ENCODE results near the gene ACOX3.

The ACOX3 gene

GRCh38 chr4:8464381-8464780 is 23.9 kb upstream of the ACOX3 start:
- Histone ChIP-seq H3K4me1 (ENCODE audit: insufficient read depth, low read length) (no peaks in the 10 kb centered on the region), H3K9me3 (ENCODE audit: low read length) (no peaks in the 10 kb centered on the region), H3K27me3 (ENCODE audit: control insufficient read depth in 1 of 2, insufficient read depth in 2 of 2, low read length in 2 of 2) (no peaks in the 10 kb centered on the region), H3K9ac (ENCODE audit: low read length) (no peak overlapping the region), H3K36me3 (ENCODE audit: insufficient read depth, low read length) (peaks cover 48% of the 10 kb centered on the region), H3K4me3 (ENCODE audit: low read depth in 1 of 2, low read length in 2 of 2) (no peak overlapping the region), H3K27ac (ENCODE audit: low read depth, low read length) (no peak overlapping the region)

GRCh38 chr4:8463811-8464210 is 23.3 kb upstream of the ACOX3 start:
- Histone ChIP-seq H3K4me3 (ENCODE audit: low read depth in 1 of 2, low read length in 2 of 2) (no peak overlapping the region), H3K27ac (ENCODE audit: low read depth, low read length) (no peak overlapping the region), H3K9ac (ENCODE audit: low read length) (no peak overlapping the region), H3K36me3 (ENCODE audit: insufficient read depth, low read length) (peaks cover 47% of the 10 kb centered on the region), H3K9me3 (ENCODE audit: low read length) (no peaks in the 10 kb centered on the region), H3K4me1 (ENCODE audit: insufficient read depth, low read length) (no peaks in the 10 kb centered on the region), H3K27me3 (ENCODE audit: control insufficient read depth in 1 of 2, insufficient read depth in 2 of 2, low read length in 2 of 2) (no peaks in the 10 kb centered on the region)

GRCh38 chr4:8461616-8462015 is 21.1 kb upstream of the ACOX3 start:
- H3K4me1 ChIP-seq (ENCODE audit: insufficient read depth, low read length) = no peaks in the 10 kb centered on the region
- peaks cover 31% of the 10 kb centered on the region for H3K36me3 ChIP-seq (ENCODE audit: insufficient read depth, low read length)
- H3K9me3 ChIP-seq (ENCODE audit: low read length) = no peaks in the 10 kb centered on the region
- H3K27ac ChIP-seq (ENCODE audit: low read depth, low read length) = no peak overlapping the region
- H3K9ac ChIP-seq (ENCODE audit: low read length) = no peak overlapping the region
- H3K4me3 ChIP-seq (ENCODE audit: low read depth in 1 of 2, low read length in 2 of 2) = no peak overlapping the region
- H3K27me3 ChIP-seq (ENCODE audit: control insufficient read depth in 1 of 2, insufficient read depth in 2 of 2, low read length in 2 of 2) = no peaks in the 10 kb centered on the region

DNA sequence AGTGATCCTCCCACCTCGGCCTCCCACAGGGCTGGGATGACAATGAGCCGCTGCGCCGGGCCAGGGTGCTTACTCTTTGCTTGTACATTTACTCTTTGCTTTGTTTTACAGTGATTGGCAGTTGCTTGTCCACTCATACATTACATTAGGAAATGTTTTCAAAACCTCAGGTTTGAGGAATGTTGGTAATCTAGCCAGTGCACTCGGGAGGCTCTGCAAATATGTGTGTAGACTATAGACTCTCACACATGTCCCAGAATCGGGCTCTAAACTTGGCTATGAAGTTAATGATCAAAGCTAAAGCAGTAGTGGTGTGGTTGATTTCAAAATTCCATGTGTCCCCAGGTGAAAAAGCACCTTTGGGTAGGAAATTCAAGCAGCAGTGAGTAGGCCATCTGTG is 20.6 kb upstream of the ACOX3 start:
- Histone ChIP-seq H3K36me3 (ENCODE audit: insufficient read depth, low read length) (peaks cover 30% of the 10 kb centered on the region), H3K9me3 (ENCODE audit: low read length) (no peaks in the 10 kb centered on the region), H3K4me3 (ENCODE audit: low read depth in 1 of 2, low read length in 2 of 2) (no peak overlapping the region), H3K27ac (ENCODE audit: low read depth, low read length) (no peak overlapping the region), H3K27me3 (ENCODE audit: control insufficient read depth in 1 of 2, insufficient read depth in 2 of 2, low read length in 2 of 2) (no peaks in the 10 kb centered on the region), H3K9ac (ENCODE audit: low read length) (no peak overlapping the region), H3K4me1 (ENCODE audit: insufficient read depth, low read length) (no peaks in the 10 kb centered on the region)

GRCh38 chr4:8459867-8460445 is 19.4 kb upstream of the ACOX3 start:
- Histone ChIP-seq H3K36me3 (ENCODE audit: insufficient read depth, low read length) (peaks cover 28% of the 10 kb centered on the region), H3K4me3 (ENCODE audit: low read depth in 1 of 2, low read length in 2 of 2) (no peak overlapping the region), H3K9ac (ENCODE audit: low read length) (no peak overlapping the region), H3K9me3 (ENCODE audit: low read length) (no peaks in the 10 kb centered on the region), H3K27ac (ENCODE audit: low read depth, low read length) (no peak overlapping the region), H3K27me3 (ENCODE audit: control insufficient read depth in 1 of 2, insufficient read depth in 2 of 2, low read length in 2 of 2) (no peaks in the 10 kb centered on the region), H3K4me1 (ENCODE audit: insufficient read depth, low read length) (no peaks in the 10 kb centered on the region)

DNA sequence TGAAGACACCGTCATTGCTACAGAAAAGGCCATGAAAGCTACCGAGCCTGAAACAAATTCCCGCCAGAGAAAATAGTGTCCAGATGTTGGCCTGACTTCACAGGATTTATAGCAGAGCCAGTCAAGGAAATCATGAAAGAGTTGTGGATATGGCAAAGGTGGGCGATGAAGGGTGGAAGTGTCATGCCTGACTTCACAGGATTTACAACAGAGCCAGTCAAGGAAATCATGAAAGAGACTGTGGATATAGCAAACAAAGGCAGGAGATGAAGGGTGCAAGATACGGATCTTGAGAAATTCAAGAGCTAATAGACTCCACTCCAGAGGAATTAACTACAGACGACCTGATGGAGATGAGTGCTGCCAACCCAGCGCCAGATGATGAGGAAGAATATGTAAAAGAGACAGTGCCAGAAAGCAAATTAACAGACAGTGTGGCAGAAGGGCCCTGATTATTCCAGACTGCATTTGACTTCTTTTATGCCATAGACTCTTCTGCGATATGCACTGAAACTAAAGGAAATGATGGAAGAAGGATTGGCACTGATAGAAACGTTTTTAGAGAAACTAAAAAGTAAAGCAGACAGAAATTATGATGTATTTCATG is 17.2 kb upstream of the ACOX3 start:
- H3K4me3 ChIP-seq (ENCODE audit: low read depth in 1 of 2, low read length in 2 of 2) = no peak overlapping the region
- H3K4me1 ChIP-seq (ENCODE audit: insufficient read depth, low read length) = no peaks in the 10 kb centered on the region
- no peaks in the 10 kb centered on the region for H3K9me3 ChIP-seq (ENCODE audit: low read length)
- H3K27ac ChIP-seq (ENCODE audit: low read depth, low read length) = no peak overlapping the region
- no peak overlapping the region for H3K9ac ChIP-seq (ENCODE audit: low read length)
- no peaks in the 10 kb centered on the region for H3K27me3 ChIP-seq (ENCODE audit: control insufficient read depth in 1 of 2, insufficient read depth in 2 of 2, low read length in 2 of 2)
- H3K36me3 ChIP-seq (ENCODE audit: insufficient read depth, low read length) = peaks cover 43% of the 10 kb centered on the region

DNA sequence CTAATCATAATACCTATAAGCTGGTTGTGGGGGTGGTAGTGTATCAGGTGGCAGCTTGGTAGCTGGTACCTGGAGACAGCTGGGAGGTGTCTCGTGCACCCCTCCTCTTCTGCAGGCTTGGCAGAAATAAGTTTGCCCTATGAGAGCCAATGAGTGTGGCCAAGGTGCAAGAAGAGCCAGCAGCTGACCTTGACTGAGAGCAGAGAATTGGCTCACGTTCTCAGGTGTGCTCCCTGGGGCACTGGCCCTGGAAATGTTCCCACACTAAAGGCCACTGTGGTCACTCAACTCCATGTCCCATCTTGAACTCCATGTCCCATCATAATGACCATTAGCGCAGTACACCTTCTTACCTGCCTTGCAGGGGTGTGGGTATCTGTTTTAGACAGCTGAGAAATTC is 13.4 kb upstream of the ACOX3 start:
- no peak overlapping the region for H3K9ac ChIP-seq (ENCODE audit: low read length)
- H3K27me3 ChIP-seq (ENCODE audit: control insufficient read depth in 1 of 2, insufficient read depth in 2 of 2, low read length in 2 of 2) = no peaks in the 10 kb centered on the region
- peaks cover 60% of the 10 kb centered on the region for H3K36me3 ChIP-seq (ENCODE audit: insufficient read depth, low read length)
- no peak overlapping the region for H3K4me3 ChIP-seq (ENCODE audit: low read depth in 1 of 2, low read length in 2 of 2)
- no peaks in the 10 kb centered on the region for H3K9me3 ChIP-seq (ENCODE audit: low read length)
- H3K27ac ChIP-seq (ENCODE audit: low read depth, low read length) = no peak overlapping the region
- H3K4me1 ChIP-seq (ENCODE audit: insufficient read depth, low read length) = no peaks in the 10 kb centered on the region

DNA sequence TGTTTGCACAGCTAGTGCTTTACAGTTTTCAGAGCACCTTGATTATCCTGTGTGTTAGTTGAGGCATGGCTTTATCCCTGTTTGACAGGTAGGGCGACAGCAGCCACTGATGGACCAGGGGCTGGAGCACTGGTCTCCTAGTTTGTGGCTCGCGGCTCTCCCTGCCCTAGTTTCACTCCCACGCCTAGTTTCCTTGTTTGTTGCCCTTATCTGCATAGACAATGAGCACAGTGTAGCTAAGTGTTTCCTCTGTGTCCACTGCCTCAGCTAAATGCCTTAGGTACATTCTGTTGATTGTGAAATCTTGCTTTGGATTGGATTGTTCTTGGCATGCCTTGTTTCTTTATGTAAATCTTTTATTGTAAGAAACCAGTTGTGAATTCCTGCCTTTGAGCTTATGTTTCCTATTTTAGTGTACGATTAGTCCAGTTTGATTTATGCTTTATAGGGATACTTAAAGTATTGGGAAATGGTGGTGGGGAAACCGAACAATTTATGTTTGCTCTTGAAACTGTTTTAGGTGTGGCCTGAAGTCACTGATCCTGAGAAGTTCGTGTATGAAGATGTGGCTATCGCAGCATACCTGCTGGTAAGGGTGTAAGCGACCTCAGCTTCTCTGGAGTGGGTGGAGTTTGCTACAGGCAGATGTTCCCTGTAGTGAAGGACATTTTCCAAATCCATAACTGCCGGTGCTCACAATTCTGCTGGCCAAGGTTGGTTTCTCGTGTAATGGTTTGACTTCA is 11.1 kb upstream of the ACOX3 start:
- Histone ChIP-seq H3K9me3 (ENCODE audit: low read length) (no peaks in the 10 kb centered on the region), H3K4me1 (ENCODE audit: insufficient read depth, low read length) (no peaks in the 10 kb centered on the region), H3K9ac (ENCODE audit: low read length) (no peak overlapping the region), H3K27me3 (ENCODE audit: control insufficient read depth in 1 of 2, insufficient read depth in 2 of 2, low read length in 2 of 2) (no peaks in the 10 kb centered on the region), H3K27ac (ENCODE audit: low read depth, low read length) (no peak overlapping the region), H3K36me3 (ENCODE audit: insufficient read depth, low read length) (peaks cover 80% of the 10 kb centered on the region), H3K4me3 (ENCODE audit: low read depth in 1 of 2, low read length in 2 of 2) (no peak overlapping the region)

DNA sequence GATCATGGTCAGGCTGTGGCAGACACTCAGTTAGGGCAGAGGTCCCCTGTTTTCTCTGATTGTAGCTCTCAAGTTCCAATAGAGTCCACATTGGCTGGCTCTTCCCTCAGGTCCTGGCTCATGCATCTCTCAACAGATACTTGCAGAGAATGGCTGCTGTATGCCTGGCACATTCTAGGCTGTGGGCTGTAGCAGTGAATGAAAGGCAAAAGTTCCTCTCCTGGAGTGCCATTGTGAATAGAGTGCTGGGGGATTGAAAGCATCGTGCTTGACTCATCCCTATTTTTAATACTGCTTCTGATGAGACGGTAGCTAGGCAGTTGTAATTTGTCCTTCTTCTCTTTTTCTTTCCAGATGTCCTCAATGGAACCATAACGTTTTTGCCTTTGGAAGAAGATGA is 5.6 kb upstream of the ACOX3 start:
- H3K27ac ChIP-seq (ENCODE audit: low read depth, low read length) = no peak overlapping the region
- no peak overlapping the region for H3K4me3 ChIP-seq (ENCODE audit: low read depth in 1 of 2, low read length in 2 of 2)
- no peaks in the 10 kb centered on the region for H3K27me3 ChIP-seq (ENCODE audit: control insufficient read depth in 1 of 2, insufficient read depth in 2 of 2, low read length in 2 of 2)
- peaks cover 35% of the 10 kb centered on the region for H3K36me3 ChIP-seq (ENCODE audit: insufficient read depth, low read length)
- H3K4me1 ChIP-seq (ENCODE audit: insufficient read depth, low read length) = peaks cover 23% of the 10 kb centered on the region
- H3K9me3 ChIP-seq (ENCODE audit: low read length) = no peaks in the 10 kb centered on the region
- H3K9ac ChIP-seq (ENCODE audit: low read length) = no peak overlapping the region

DNA sequence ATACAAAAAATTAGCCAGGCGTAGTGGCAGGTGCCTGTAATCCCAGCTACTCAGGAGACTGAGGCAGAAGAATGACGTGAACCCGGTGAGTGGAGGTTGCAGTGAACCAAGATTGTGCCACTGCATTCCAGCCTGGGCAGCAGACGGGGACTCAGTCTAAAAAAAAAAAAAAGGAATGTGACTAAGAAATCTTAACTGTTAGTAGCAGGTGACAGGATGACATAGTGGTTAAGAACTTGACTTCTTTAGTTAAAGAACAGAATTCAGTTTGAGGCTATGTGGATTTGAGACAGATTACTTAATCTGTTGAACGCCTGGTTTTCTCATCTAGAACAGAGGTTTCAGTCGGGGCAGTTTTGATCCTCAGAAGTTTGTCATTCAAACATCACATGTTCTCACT is 3.3 kb upstream of the ACOX3 start:
- Histone ChIP-seq H3K4me3 (ENCODE audit: low read depth in 1 of 2, low read length in 2 of 2) (no peak overlapping the region), H3K9ac (ENCODE audit: low read length) (no peak overlapping the region), H3K27me3 (ENCODE audit: control insufficient read depth in 1 of 2, insufficient read depth in 2 of 2, low read length in 2 of 2) (no peaks in the 10 kb centered on the region), H3K9me3 (ENCODE audit: low read length) (no peaks in the 10 kb centered on the region), H3K36me3 (ENCODE audit: insufficient read depth, low read length) (peaks cover 24% of the 10 kb centered on the region), H3K4me1 (ENCODE audit: insufficient read depth, low read length) (peaks cover 37% of the 10 kb centered on the region), H3K27ac (ENCODE audit: low read depth, low read length) (no peak overlapping the region)

- peaks cover 41% of the 10 kb centered on the region for H3K4me1 ChIP-seq (ENCODE audit: insufficient read depth, low read length)
- peaks cover 17% of the 10 kb centered on the region for H3K36me3 ChIP-seq (ENCODE audit: insufficient read depth, low read length)
- no peaks in the 10 kb centered on the region for H3K9me3 ChIP-seq (ENCODE audit: low read length)
- no peak overlapping the region for H3K4me3 ChIP-seq (ENCODE audit: low read depth in 1 of 2, low read length in 2 of 2)
- no peaks in the 10 kb centered on the region for H3K27me3 ChIP-seq (ENCODE audit: control insufficient read depth in 1 of 2, insufficient read depth in 2 of 2, low read length in 2 of 2)
- H3K27ac ChIP-seq (ENCODE audit: low read depth, low read length) = no peak overlapping the region
- H3K9ac ChIP-seq (ENCODE audit: low read length) = no peak overlapping the region
Measured at GRCh38 chr4:8442596-8443358, 2.3 kb upstream of the ACOX3 start.
